SK-N-MC (cell line): ENCODE results near the gene SETD1A.

Experiments
- EZH2 ChIP-seq: fragments of 200-600 bp; sonication (generic); IDR thresholded peaks from one replicate; pipeline ENCODE4 v1.6.1; 2017; ENCODE audit warnings: antibody characterized with exemption
- POLR2AphosphoS5 ChIP-seq: IDR thresholded peaks from 2 replicates; pipeline ENCODE4 v1.6.1; 2012; ENCODE audit warnings: mild to moderate bottlenecking, low read depth, low read length, borderline replicate concordance

- TF ChIP-seq EZH2 (no peak), POLR2AphosphoS5 (no peak)
These were observed 44.7 kb downstream of the SETD1A start for GRCh38 chr16:31002250-31002700.
